K562 (cell line): ENCODE data around the gene TOR1A. TPM values are rescaled to one million over a fixed set of nuclear protein-coding genes. Genes with fewer than 3 reads are reported as not detected.

Source experiments
- BHLHE40 ChIP-seq: IDR thresholded peaks from 2 replicates; pipeline ENCODE4 v1.6.1; 2011; ENCODE audit warnings: low read length, improper control_type of control experiment
- CCNT2 ChIP-seq: IDR thresholded peaks from 2 replicates; pipeline ENCODE4 v1.6.1; 2011; ENCODE audit warnings: borderline replicate concordance, low read depth, mild to moderate bottlenecking, moderate library complexity, mixed read lengths, low read length; ENCODE audit not compliant: insufficient read length; ENCODE audit errors: extremely low read depth
- CTBP1 ChIP-seq: fragments of 450-650 bp; IDR thresholded peaks from 2 replicates; pipeline ENCODE4 v1.6.1; 2016; ENCODE audit warnings: borderline replicate concordance
- DPF2 ChIP-seq: fragments of 450-650 bp; IDR thresholded peaks from 2 replicates; pipeline ENCODE4 v1.6.1; 2016
- FOXP4 ChIP-seq: sonication (generic); formaldehyde crosslinking; IDR thresholded peaks from 2 replicates; pipeline ENCODE4 v1.8.0; 2022; ENCODE audit warnings: mild to moderate bottlenecking, missing genetic modification reagents, borderline replicate concordance
- HINFP ChIP-seq: fragments of 450-650 bp; conservative IDR thresholded peaks from 2 replicates; pipeline ENCODE4 v1.6.1; 2016; ENCODE audit warnings: missing genetic modification characterization, low read depth, mild to moderate bottlenecking, control low read depth, missing compliant biosample characterization
- HMBOX1 ChIP-seq: sonication (generic); IDR thresholded peaks from 2 replicates; pipeline ENCODE4 v1.6.1; 2016
- JUND ChIP-seq, 2 experiments: IDR thresholded peaks; 2 replicates in 1 of 2; 3 replicates in 1 of 2; pipeline ENCODE4 v1.6.1; 2011; ENCODE audit warnings: borderline replicate concordance in 2 of 2, low read depth in 2 of 2, low read length in 2 of 2, improper control_type of control experiment in 1 of 2, missing biosample characterization in 1 of 2, missing genetic modification characterization in 1 of 2, missing genetic modification reagents in 1 of 2
- L3MBTL2 ChIP-seq: fragments of 450-650 bp; IDR thresholded peaks from 2 replicates; pipeline ENCODE4 v1.6.1; 2016; ENCODE audit warnings: mild to moderate bottlenecking, moderate library complexity
- SMAD1 ChIP-seq: fragments of 150-350 bp; IDR thresholded peaks from 2 replicates; pipeline ENCODE4 v1.6.1; 2014; ENCODE audit warnings: low read length, low read depth; ENCODE audit not compliant: partially characterized antibody
- TARDBP ChIP-seq: fragments of 450-650 bp; IDR thresholded peaks from 2 replicates; pipeline ENCODE4 v1.6.1; 2016
- TCF7 ChIP-seq: sonication (generic); IDR thresholded peaks from 2 replicates; pipeline ENCODE4 v1.6.1; 2016; ENCODE audit warnings: antibody characterized with exemption, borderline replicate concordance
- THAP7 ChIP-seq: fragments of 250-450 bp; sonication (Bioruptor Pico); IDR thresholded peaks from 2 replicates; pipeline ENCODE4 v1.5.0; 2021
- XRCC5 ChIP-seq: fragments of 200-400 bp; formaldehyde crosslinking; IDR thresholded peaks from 2 replicates; pipeline ENCODE4 v1.6.1; 2017; ENCODE audit warnings: low read depth, mild to moderate bottlenecking, low read length
- ZC3H11A ChIP-seq: IDR thresholded peaks from 2 replicates; pipeline ENCODE4 v1.6.1; 2012; ENCODE audit warnings: low read depth, low read length, improper control_type of control experiment
- ZFX ChIP-seq: sonication (generic); formaldehyde crosslinking; IDR thresholded peaks from 2 replicates; pipeline ENCODE4 v1.8.0; 2022; ENCODE audit warnings: mild to moderate bottlenecking, missing genetic modification reagents, moderate library complexity
- ZNF165 ChIP-seq: fragments of 250-450 bp; sonication (Bioruptor Pico); IDR thresholded peaks from 2 replicates; pipeline ENCODE4 v1.4.0; 2020; ENCODE audit warnings: borderline replicate concordance
- ZNF212 ChIP-seq: fragments of 450-650 bp; formaldehyde crosslinking; IDR thresholded peaks from 2 replicates; pipeline ENCODE4 v1.4.0; 2020; ENCODE audit warnings: mild to moderate bottlenecking
- ZNF444 ChIP-seq: fragments of 250-450 bp; sonication (Bioruptor Pico); IDR thresholded peaks from 2 replicates; pipeline ENCODE4 v1.4.0; 2020; ENCODE audit warnings: mild to moderate bottlenecking, moderate library complexity
- ZNF583 ChIP-seq: fragments of 250-450 bp; sonication (Bioruptor Pico); IDR thresholded peaks from 2 replicates; pipeline ENCODE4 v1.4.0; 2020
- ZNF644 ChIP-seq: fragments of 200-800 bp; sonication (Bioruptor generic); IDR thresholded peaks from 2 replicates; pipeline ENCODE4 v1.6.1; 2016; ENCODE audit warnings: low read depth, missing genetic modification characterization, missing compliant biosample characterization
- ZNF699 ChIP-seq: fragments of 250-450 bp; sonication (Bioruptor Pico); IDR thresholded peaks from 2 replicates; pipeline ENCODE4 v1.8.0; 2021; ENCODE audit warnings: mild to moderate bottlenecking, moderate library complexity; ENCODE audit not compliant: insufficient replicate concordance
- ZNF830 ChIP-seq: fragments of 250-450 bp; sonication (Bioruptor Pico); IDR thresholded peaks from 2 replicates; pipeline ENCODE4 v1.5.0; 2021; ENCODE audit warnings: mild to moderate bottlenecking
- polyA plus RNA-seq, 8 experiments: library from polyadenylated mRNA; depleted of rRNA in 4 of 8; stranded (reverse) in 5 of 8; unstranded in 3 of 8; fragments of >200 nt; fragmentation: Nextera tagmentation in 2 of 8; fragmentation: Illumina TruSeq in 1 of 8; extraction: Ambion mirVana in 2 of 8; extraction: Trizol in 1 of 8; gene quantifications; 2 replicates each; pipeline versions ENCODE4 v1.2.1 to v1.2.3, GENCODE V29; 2011 to 2014; ENCODE audit warnings: inconsistent platforms in 1 of 8, missing spikeins in 1 of 8
- total RNA-seq, 7 experiments: library from RNA; depleted of rRNA in 6 of 7; stranded (reverse); fragments of >200 nt in 6 of 7; fragmentation: Illumina TruSeq in 2 of 7; extraction: Trizol in 2 of 7; gene quantifications; 2 replicates each; pipeline versions ENCODE4 v1.2.1 to v1.2.3, GENCODE V29; 2011 to 2021; ENCODE audit warnings: low replicate concordance in 1 of 7

The TOR1A gene
- total and polyA plus RNA-seq, 9 of the 15 experiments (the other 6 are each of a cell fraction or from before 2014, with no cell fraction given) = 4.5 to 85.8 (median 51.3) TPM

- TF ChIP-seq SMAD1 (peak; percentile 17), BHLHE40 (peak; percentile 54), ZC3H11A (peak; percentile 46; the same call in 1 of the 2 replicates), CTBP1 (peak; percentile 93; the same call in 1 of the 2 replicates), TARDBP (peak; percentile 93), HMBOX1 (peak; percentile 54; the same call in 1 of the 2 replicates), ZNF583 (CRISPR knock-in tag) (peak; percentile 72; the same call in 1 of the 2 replicates), JUND (IDR thresholded peaks at IDR 0.05; ENCODE audit: borderline replicate concordance, low read depth, low read length) (peak; percentile 99), JUND (tag; IDR thresholded peaks at IDR 0.05; ENCODE audit: borderline replicate concordance, low read depth, low read length) (peak; percentile 99), ZNF165 (CRISPR knock-in tag) (peak; percentile 98), DPF2 (peak; percentile 88), ZNF699 (CRISPR knock-in tag) (no peak), HINFP (tag) (no peak), L3MBTL2 (peak; percentile 68; the same call in 1 of the 2 replicates), THAP7 (no peak), ZNF212 (CRISPR knock-in tag) (0 out of 2 replicates have a peak, but pooled peaks have one; percentile 85), ZFX (peak; percentile 65), CCNT2 (peak; percentile 80), FOXP4 (0 out of 2 replicates have a peak, but pooled peaks have one; percentile 70), TCF7 (0 out of 2 replicates have a peak, but pooled peaks have one; percentile 58), ZNF444 (peak; percentile 78), XRCC5 (peak; percentile 35; the same call in 1 of the 2 replicates), ZNF644 (tag) (peak; percentile 89), ZNF830 (CRISPR knock-in tag) (peak; percentile 12; the same call in 1 of the 2 replicates)
These were observed 46.8 kb downstream of the TOR1A start (continued) for GRCh38 chr9:129776938-129777768.
